ENCODE measurements around the gene CDS2.

DNA sequence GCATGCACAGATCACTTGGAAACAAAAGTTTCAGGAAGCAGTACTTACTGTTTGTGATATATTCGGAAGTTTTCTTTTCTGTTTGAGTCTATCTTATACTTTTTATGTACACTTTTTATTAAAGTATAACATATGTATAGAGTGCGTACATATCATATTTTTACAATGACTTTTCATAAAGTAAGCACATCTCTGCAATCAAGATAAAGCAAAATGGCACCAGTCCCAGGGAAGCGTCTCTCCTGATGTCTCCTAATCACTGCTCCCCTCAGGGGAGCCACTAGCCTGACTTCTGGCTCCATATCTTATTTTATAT, 26.3 kb downstream of the CDS2 start:
- TF ChIP-seq CTCF (IDR thresholded peaks at IDR 0.05 in 2 of 3, conservative IDR thresholded peaks at IDR 0.05 in 1 of 3; ENCODE audit: borderline replicate concordance in 1 of 3, insufficient read depth in 1 of 3, low read depth in 2 of 3, low read length in 2 of 3) (no peak), POLR2AphosphoS5 (IDR thresholded peaks at IDR 0.05; ENCODE audit: low read depth, low read length) (no peak), POLR2A (IDR thresholded peaks at IDR 0.05; ENCODE audit: borderline replicate concordance, extremely low read depth, insufficient read depth, insufficient read length) (no peak), EZH2phosphoT487 (IDR thresholded peaks at IDR 0.05; ENCODE audit: borderline replicate concordance) (no peak), SP1 (IDR thresholded peaks at IDR 0.05; ENCODE audit: low read depth) (no peak), YY1 (IDR thresholded peaks at IDR 0.05; ENCODE audit: extremely low read depth, insufficient replicate concordance, low read depth, low read length) (no peak), TCF7L2 (IDR thresholded peaks at IDR 0.05; ENCODE audit: borderline replicate concordance, extremely low read depth, insufficient read depth, insufficient read length) (no peak), CEBPB (IDR thresholded peaks at IDR 0.05; ENCODE audit: low read depth) (no peak), FOSL1 (IDR thresholded peaks at IDR 0.05; ENCODE audit: low read depth) (no peak), CBX3 (IDR thresholded peaks at IDR 0.05; ENCODE audit: low read depth) (no peak), EZH2 (IDR thresholded peaks at IDR 0.05) (no peak)
